GM23338 (cell line): ENCODE results near the gene DHRSX. TPM values are rescaled to one million over a fixed set of nuclear protein-coding genes. Genes with fewer than 3 reads are reported as not detected.

Experiments used
- ATAC-seq: fragments of 200-7000 bp; cut with Tn5 transposase; 3 replicates; pipeline ENCODE4 v1.9.1; 2020
- DNase-seq: peaks from one replicate; pipeline ENCODE4 v3.0.0-alpha.2; 2015; ENCODE audit warnings: low spot score
- H2AFZ ChIP-seq: fragments of 200-600 bp; sonication (generic); 2 replicates; pipeline ENCODE4 v1.8.0; 2016; ENCODE audit warnings: antibody characterized with exemption, mild to moderate bottlenecking, moderate library complexity
- H3F3A ChIP-seq: fragments of 200-600 bp; sonication (generic); replicated peaks from 2 replicates; pipeline ENCODE4 v1.8.0; 2017; ENCODE audit warnings: antibody characterized with exemption, mixed run types, low read depth
- H3K27ac ChIP-seq: fragments of 200-600 bp; sonication (generic); 2 replicates; pipeline ENCODE4 v1.6.1; 2016; ENCODE audit warnings: low read depth
- H3K27me3 ChIP-seq: fragments of 200-600 bp; sonication (generic); 2 replicates; pipeline ENCODE4 v1.8.0; 2016; ENCODE audit warnings: mild to moderate bottlenecking, mixed run types, moderate library complexity; ENCODE audit not compliant: insufficient read depth
- H3K36me3 ChIP-seq: fragments of 200-600 bp; sonication (generic); 2 replicates; pipeline ENCODE4 v1.8.0; 2016; ENCODE audit warnings: mild to moderate bottlenecking; ENCODE audit not compliant: insufficient read depth
- H3K4me1 ChIP-seq: fragments of 200-600 bp; sonication (generic); 2 replicates; pipeline ENCODE4 v1.8.0; 2016; ENCODE audit warnings: mild to moderate bottlenecking, moderate library complexity; ENCODE audit not compliant: insufficient read depth
- H3K4me2 ChIP-seq: fragments of 200-600 bp; sonication (generic); 2 replicates; pipeline ENCODE4 v1.7.1; 2017; ENCODE audit warnings: mixed run types
- H3K4me3 ChIP-seq: fragments of 200-600 bp; sonication (generic); 2 replicates; pipeline ENCODE4 v1.6.1; 2016; ENCODE audit warnings: mixed run types
- H3K79me2 ChIP-seq: fragments of 200-600 bp; sonication (generic); replicated peaks from 2 replicates; pipeline ENCODE4 v1.8.0; 2017; ENCODE audit warnings: mild to moderate bottlenecking; ENCODE audit not compliant: insufficient read depth
- H3K9me2 ChIP-seq: fragments of 200-600 bp; sonication (generic); 2 replicates; pipeline ENCODE4 v1.8.0; 2017; ENCODE audit not compliant: insufficient read depth
- H4K20me1 ChIP-seq: fragments of 200-600 bp; sonication (generic); replicated peaks from 2 replicates; pipeline ENCODE4 v1.8.0; 2017; ENCODE audit warnings: mild to moderate bottlenecking; ENCODE audit not compliant: insufficient read depth
- H3K27ac Mint-ChIP-seq: 2 replicates; pipeline ENCODE4 v1.8.0; 2020; ENCODE audit warnings: inconsistent platforms, mild to moderate bottlenecking, moderate library complexity, mixed read lengths
- H3K27me3 Mint-ChIP-seq: 3 replicates; pipeline ENCODE4 v1.8.0; 2022; ENCODE audit warnings: low read depth, mild to moderate bottlenecking, moderate library complexity, mixed read lengths, inconsistent platforms; ENCODE audit not compliant: insufficient read depth, poor library complexity
- H3K36me3 Mint-ChIP-seq: 3 replicates; pipeline ENCODE4 v1.8.0; 2021; ENCODE audit warnings: low read depth, mild to moderate bottlenecking, inconsistent platforms, moderate library complexity, mixed read lengths
- H3K4me1 Mint-ChIP-seq: 3 replicates; pipeline ENCODE4 v1.8.0; 2020; ENCODE audit warnings: mild to moderate bottlenecking, inconsistent platforms, mixed read lengths
- H3K4me3 Mint-ChIP-seq: 3 replicates; pipeline ENCODE4 v1.8.0; 2021; ENCODE audit warnings: moderate library complexity, mild to moderate bottlenecking, inconsistent platforms, mixed read lengths
- H3K9me3 Mint-ChIP-seq: 3 replicates; pipeline ENCODE4 v1.8.0; 2020; ENCODE audit warnings: moderate library complexity, mild to moderate bottlenecking, inconsistent platforms, mixed read lengths
- CREB1 ChIP-seq: fragments of 250-450 bp; sonication (Bioruptor Pico); IDR thresholded peaks from 2 replicates; pipeline ENCODE4 v1.5.0; 2020; ENCODE audit warnings: low read depth, mild to moderate bottlenecking, moderate library complexity
- CTCF ChIP-seq, 2 experiments: fragments of 200-600 bp in 1 of 2; sonication (generic) in 1 of 2; conservative IDR thresholded peaks; 2 replicates each; pipeline versions ENCODE4 v1.5.1 to v1.6.1; 2016 to 2017; ENCODE audit warnings: antibody characterized with exemption in 2 of 2, low read depth in 2 of 2, mild to moderate bottlenecking in 2 of 2, moderate library complexity in 1 of 2
- ETS1 ChIP-seq: IDR thresholded peaks from 2 replicates; pipeline ENCODE4 v1.6.1; 2016; ENCODE audit warnings: antibody characterized with exemption
- EZH2 ChIP-seq: fragments of 200-600 bp; sonication (generic); IDR thresholded peaks from one replicate; pipeline ENCODE4 v1.8.0; 2017; ENCODE audit warnings: antibody characterized with exemption, mild to moderate bottlenecking, low read depth; ENCODE audit not compliant: unreplicated experiment
- EZH2phosphoT487 ChIP-seq: fragments of 200-600 bp; sonication (generic); IDR thresholded peaks from one replicate; pipeline ENCODE4 v1.8.1; 2018; ENCODE audit warnings: antibody characterized with exemption; ENCODE audit not compliant: unreplicated experiment
- JUNB ChIP-seq: IDR thresholded peaks from one replicate; pipeline ENCODE4 v1.6.1; 2016; ENCODE audit warnings: antibody characterized with exemption; ENCODE audit not compliant: unreplicated experiment
- NANOG ChIP-seq: IDR thresholded peaks from 2 replicates; pipeline ENCODE4 v1.6.1; 2016; ENCODE audit warnings: antibody characterized with exemption, borderline replicate concordance
- POLR2AphosphoS5 ChIP-seq: IDR thresholded peaks from 2 replicates; pipeline ENCODE4 v1.6.1; 2016; ENCODE audit warnings: antibody characterized with exemption, low read depth
- REST ChIP-seq: IDR thresholded peaks from one replicate; pipeline ENCODE4 v1.6.1; 2018; ENCODE audit warnings: antibody characterized with exemption; ENCODE audit not compliant: unreplicated experiment
- STAT1 ChIP-seq: IDR thresholded peaks from one replicate; pipeline ENCODE4 v1.6.1; 2016; ENCODE audit warnings: antibody characterized with exemption; ENCODE audit not compliant: unreplicated experiment
- ZNF114 ChIP-seq: fragments of 250-450 bp; sonication (Bioruptor Pico); IDR thresholded peaks from 2 replicates; pipeline ENCODE4 v1.5.0; 2020; ENCODE audit warnings: mild to moderate bottlenecking, moderate library complexity
- ZNF331 ChIP-seq: fragments of 250-450 bp; sonication (Bioruptor Pico); IDR thresholded peaks from 2 replicates; pipeline ENCODE4 v1.5.0; 2020; ENCODE audit warnings: low read depth, mild to moderate bottlenecking, moderate library complexity
- ZNF462 ChIP-seq: fragments of 250-450 bp; sonication (Bioruptor Pico); IDR thresholded peaks from 2 replicates; pipeline ENCODE4 v1.5.0; 2020; ENCODE audit warnings: mild to moderate bottlenecking, moderate library complexity
- polyA plus RNA-seq: library from polyadenylated mRNA; unstranded; fragments of >200 nt; fragmentation: Nextera tagmentation; extraction: Ambion mirVana; gene quantifications from 2 replicates; pipeline ENCODE4 v1.2.1, GENCODE V29; 2016
- total RNA-seq: library from RNA; depleted of rRNA; stranded (reverse); fragments of >200 nt; shearing (Covaris generic); gene quantifications from 2 replicates; pipeline ENCODE4 v1.2.3, GENCODE V29; 2014

Gene DHRSX
- total and polyA plus RNA-seq, 2 experiments from 2014 or later = 33.9 to 43.0 TPM

DNA sequence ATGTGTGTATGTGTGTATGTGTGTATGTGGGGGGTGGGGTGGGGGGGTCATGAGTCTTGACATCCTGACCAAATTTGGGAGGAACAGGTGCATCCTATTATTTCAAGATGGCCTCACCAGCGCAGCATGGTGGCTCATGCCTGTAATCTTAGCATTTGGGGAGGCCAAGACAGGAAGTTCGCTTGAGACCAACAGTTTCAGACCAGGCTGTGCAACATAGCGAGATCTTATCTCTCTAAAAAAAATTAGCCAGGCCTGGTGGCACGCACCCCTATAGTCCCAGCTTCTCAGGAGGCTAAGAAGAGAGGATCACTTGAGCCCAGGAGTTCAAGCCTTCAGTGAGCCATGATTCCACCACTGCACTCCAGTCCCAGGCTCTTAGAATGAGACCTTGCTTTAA, 47.0 kb upstream of the DHRSX start:
- no peak for ATAC-seq
- H3K27ac ChIP-seq = no peak overlapping the region
- H3K79me2 ChIP-seq = no peaks in the 10 kb centered on the region
- no peaks in the 10 kb centered on the region for H4K20me1 ChIP-seq
- H3F3A ChIP-seq = 0 out of 2 replicates have a peak, but pooled peaks cover 3% of the 10 kb centered on the region
- H3K4me1 ChIP-seq = peaks cover 34% of the 10 kb centered on the region
- H3K27me3 Mint-ChIP-seq = peaks cover 6% of the 10 kb centered on the region
- no peak overlapping the region for H3K27ac Mint-ChIP-seq
- no peak overlapping the region for H3K4me3 ChIP-seq
- no peaks in the 10 kb centered on the region for H3K36me3 ChIP-seq
- peaks cover 36% of the 10 kb centered on the region for H3K36me3 Mint-ChIP-seq
- no peak overlapping the region for H2AFZ ChIP-seq
- no peak for TF ChIP-seq REST
- no peak for TF ChIP-seq CREB1 (CRISPR knock-in tag)
- TF ChIP-seq NANOG = no peak
- no peak for TF ChIP-seq POLR2AphosphoS5
- TF ChIP-seq JUNB = no peak
- no peak for TF ChIP-seq ZNF114
- TF ChIP-seq EZH2phosphoT487 = no peak
- TF ChIP-seq ZNF462 (CRISPR knock-in tag) = no peak
- TF ChIP-seq EZH2 = no peak
- no peak for TF ChIP-seq ZNF331 (CRISPR knock-in tag)
- TF ChIP-seq ETS1 = no peak
- no peak for TF ChIP-seq CTCF (conservative IDR thresholded peaks at IDR 0.05; ENCODE audit: low read depth in 2 of 2)
- TF ChIP-seq STAT1 = no peak
- H3K9me3 Mint-ChIP-seq = peaks cover 42% of the 10 kb centered on the region
- no peaks in the 10 kb centered on the region for H3K27me3 ChIP-seq
- no peak for DNase-seq
- no peak overlapping the region for H3K4me2 ChIP-seq
- no peak overlapping the region for H3K4me3 Mint-ChIP-seq
- no peaks in the 10 kb centered on the region for H3K9me2 ChIP-seq
- H3K4me1 Mint-ChIP-seq = peaks cover 25% of the 10 kb centered on the region
